CMK (cell line): ENCODE data around the gene NEK6.

Experiments
- DNase-seq: peaks from one replicate; pipeline ENCODE4 v3.0.0-alpha.2; 2010; ENCODE audit warnings: low read depth

NEK6 gene

DNA sequence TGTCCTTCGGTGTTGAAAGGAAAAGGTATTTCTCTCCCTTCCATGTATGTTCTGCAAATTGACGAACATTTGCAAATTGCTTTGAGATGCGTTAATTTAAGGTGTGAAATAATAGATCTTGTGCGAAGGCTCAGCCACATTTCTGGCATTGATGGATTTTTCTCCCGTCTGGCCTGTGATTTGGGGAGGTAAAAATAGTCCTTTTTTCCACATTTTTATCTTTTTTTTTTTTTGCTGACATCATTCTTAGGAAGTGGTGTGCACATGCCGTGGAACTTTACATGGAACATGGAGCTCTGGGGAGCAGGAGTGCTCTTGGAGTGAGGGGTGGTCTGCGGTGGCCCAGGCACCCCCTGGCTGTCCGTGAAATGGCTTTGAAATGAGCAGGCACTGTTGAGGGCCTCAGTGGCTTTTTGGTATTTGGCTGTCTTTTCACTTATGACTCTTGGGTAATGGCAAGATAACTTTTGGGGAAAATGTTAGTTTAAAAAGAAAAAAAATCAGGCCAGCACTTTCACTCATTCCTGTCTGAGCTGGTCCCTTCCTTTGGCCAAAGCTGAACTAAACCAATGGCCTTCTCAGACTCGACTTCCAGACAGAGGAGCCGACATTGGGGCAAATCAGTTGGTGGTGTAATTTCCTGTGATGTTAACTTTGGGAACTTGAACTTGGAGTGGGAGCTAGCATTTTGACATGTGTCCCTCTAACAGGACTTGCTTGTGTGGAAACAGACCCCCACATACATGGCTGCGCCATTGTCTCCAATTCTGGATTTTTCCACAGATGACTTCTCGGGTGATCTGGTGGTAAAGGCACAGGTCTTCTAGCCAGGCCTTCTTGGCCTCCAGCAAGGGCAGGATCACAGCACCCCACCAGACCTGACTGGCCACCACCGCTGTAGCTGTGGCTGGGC lies 4.2 kb downstream of the NEK6 start:
- no peak for DNase-seq

DNA sequence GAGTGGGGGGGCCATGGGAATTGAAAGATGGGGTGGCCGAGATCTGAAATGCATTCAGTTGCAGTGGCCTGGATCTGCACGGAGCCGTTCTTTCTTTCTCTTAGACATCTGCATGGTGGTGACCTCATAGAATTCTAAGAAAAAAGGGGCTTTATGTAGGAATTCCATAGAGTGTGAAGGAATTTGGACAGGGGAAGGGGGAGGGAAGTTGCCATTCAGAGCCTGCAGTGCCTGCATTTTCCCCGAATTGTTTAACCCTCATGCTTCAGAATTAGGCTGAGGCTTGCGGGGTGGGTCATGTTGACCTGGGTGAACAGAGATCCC lies 4.9 kb downstream of the NEK6 start:
- DNase-seq, result no peak

DNA sequence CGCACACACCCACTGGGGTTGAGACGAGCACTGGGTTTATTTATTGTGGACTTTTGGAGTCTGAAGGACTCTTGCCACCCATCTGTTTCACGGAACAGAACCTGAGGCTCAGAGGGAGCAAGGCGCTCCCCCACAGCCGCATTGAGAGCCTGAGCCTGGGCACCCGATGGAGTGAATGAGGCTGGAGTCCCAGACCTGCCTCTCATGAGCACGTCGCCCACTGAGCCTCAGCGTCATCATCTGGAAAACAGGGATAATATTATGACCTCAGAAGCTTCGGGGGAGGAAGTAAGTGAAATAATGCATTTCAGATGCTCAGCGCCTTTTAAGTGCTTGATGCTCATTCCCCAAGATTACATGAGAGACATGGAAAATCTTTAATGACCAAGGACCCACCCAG lies 5.5 kb downstream of the NEK6 start:
- no peak for DNase-seq

DNA sequence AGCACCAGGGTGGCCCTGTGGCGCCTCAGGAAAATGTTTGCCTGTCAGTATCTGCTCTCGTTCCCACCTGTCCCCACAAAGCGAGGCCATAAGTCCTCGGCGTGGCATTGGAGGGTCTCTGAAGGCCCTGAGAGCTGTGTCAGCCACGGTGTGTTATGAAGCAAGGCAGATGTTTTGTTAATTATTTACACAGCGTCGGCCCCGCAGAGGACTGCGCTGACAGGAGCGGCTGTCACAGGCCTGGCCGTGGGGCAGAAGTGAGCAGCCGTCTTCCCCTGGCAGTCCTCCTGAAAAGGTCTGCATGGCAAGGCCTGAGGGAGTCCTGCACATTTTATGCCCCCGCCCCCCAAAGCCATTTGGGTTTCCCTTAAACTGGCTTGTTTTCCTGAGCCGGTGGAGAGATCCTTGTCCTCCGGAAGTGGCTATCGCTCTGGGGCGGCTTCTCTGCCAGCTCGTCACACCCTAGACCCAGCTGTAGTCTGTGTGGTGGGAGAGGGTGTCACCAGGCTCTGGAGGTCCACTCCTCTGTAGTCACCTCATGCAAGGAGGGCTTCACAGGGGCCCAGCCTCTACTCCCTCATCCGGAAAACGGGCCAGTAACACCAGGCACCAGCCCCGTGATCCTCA lies 6.2 kb downstream of the NEK6 start:
- no peak for DNase-seq

DNA sequence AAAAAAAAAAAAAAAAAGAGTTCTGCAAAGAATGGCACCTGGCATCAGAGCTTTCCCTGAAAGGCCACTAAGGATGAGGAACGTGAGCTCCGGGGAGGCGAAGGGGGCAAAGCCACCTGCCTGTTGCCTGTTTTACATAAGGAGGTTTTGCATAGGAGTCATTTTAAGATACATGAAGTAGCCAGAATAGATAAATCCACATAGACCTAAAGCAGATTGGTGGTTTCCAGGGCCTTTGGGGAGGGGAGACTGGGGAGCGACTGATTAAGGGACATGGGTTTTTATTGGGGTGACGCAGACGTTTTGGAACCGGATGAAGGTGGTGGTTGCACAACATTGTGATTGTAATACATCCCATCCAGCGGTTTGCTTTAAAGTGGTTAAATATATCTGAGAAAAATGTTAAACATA lies 7.1 kb downstream of the NEK6 start:
- no peak for DNase-seq

DNA sequence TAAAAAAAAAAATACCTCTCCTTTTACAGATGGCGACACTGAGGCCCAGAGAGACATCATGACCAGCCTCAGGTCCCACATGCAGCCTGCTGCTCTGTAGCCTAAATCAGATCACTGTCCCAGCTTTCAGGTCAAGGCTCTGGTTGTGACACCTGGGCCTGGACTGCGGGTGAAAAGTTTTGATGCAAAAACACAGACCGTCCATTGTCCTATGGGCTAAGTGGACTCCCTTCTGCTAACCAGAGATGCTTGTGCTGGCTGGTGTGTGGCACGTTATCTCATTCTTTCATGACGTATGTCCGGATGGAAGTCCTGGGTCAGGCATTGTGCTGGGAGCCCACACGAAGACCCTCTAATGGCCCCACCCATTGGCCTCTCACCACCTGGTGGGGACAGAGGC lies 7.8 kb downstream of the NEK6 start:
- no peak for DNase-seq

DNA sequence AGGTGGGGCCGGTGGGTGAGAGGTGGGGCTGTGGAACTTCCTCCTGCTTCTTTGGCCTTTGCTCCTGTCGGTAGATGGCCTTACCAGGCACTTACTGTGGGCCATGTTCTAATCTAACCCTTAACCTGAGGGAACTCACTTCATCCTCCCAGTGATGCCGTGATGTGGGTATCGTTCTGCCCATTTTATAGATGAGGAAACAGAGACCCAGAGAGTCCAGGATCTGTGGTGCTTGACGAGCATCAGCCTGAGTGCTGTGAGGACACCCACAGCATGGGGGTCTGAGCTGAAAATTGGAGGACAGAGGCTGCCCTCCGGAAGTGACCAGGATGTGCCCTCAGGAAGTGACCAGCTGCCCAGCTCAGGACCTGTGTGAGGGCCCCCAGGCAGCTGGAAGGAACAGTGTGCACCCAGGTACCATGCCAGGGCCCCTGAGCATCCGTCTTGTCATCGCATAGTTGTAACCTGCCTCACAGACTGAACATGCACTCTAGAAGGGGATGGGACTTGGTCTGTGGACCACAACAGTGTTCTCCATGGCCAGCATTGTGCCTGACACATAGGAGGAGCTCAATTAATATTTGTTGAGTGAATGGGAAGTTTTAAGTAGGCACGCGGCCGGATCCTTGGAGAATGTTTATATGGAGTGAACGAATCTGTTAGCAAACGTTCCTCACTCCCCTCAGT lies 8.5 kb downstream of the NEK6 start:
- DNase-seq, result no peak

DNA sequence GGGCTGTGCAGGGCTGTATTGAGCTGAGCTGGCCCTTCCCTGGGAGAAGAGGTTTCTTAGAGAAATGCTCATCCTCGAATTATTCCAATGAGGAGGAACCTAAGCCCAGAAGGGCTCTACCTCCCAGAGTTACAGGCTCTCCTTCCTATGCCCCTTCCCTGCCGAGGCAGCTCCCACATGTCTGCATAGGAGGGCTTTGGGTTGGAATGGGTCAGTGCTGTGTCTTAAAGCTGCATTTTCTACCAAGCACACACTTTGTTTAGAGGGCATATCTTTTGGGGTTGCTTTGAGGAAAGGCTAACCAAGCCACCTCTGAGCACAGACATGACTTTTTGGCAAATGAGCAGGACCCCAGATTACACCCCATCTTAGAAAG lies 9.1 kb downstream of the NEK6 start:
- no peak for DNase-seq

DNA sequence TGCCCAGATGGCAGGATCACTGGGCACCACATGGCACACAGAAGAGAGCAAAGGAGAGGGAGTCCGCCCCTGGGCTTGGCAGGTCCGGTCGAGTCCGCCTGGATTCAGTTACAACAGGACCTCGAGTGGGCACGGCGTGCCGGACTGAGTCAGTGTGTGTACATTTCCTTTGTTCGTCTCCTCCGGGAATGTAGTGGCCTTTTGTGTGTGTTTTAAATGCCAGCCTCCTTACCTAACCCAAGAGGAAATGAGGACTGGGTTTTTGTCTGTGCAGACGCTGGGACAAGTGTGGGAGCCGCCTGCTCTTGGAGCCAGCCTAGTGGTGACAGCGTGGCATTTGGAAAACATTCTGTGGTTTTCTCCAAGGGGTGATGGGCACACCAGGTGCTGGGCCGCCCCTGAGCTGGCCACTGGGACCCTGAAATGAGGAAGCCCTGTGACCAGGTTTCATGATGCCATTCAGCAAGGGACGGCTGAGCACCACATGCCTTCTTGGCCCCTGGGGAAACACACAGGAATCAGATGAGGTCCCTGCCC lies 9.6 kb downstream of the NEK6 start:
- DNase-seq, result no peak

DNA sequence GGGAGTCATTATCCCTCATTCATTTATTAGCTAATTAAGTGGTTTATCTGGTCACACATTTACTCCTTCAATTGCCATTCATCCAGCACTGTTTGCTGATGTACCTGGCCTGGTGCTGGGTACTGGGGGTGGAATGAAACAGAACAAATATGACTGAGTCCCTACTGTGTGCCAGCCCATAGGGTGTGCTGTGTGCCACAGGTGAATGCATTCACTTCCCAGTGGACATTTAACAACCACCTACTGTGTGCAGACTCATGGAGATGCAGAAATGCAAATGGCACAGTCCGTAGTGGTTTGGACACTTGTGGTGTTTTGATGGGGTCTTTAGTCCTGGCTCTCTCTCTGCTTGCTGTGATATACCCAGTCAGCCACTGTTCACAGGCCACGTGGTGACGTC lies 10.5 kb downstream of the NEK6 start:
- no peak for DNase-seq

DNA sequence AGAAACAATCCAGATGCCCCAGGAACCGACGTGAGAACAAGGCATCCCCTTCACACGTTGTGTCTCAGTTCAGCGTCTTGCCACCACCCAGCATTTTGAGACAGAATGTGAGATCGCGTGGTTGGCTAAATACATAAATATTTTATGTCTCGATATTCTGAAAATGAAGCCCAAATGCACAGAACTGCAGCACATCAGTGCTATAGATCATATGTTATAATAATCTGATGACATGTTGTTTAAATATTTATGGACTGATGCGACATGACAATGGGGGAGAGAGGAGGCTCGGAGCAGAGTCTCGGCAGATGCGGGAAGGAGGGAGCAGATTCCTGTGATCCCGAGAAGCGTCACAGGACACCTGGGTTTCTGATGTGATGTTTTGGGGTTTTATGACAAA lies 10.9 kb downstream of the NEK6 start:
- no peak for DNase-seq

DNA sequence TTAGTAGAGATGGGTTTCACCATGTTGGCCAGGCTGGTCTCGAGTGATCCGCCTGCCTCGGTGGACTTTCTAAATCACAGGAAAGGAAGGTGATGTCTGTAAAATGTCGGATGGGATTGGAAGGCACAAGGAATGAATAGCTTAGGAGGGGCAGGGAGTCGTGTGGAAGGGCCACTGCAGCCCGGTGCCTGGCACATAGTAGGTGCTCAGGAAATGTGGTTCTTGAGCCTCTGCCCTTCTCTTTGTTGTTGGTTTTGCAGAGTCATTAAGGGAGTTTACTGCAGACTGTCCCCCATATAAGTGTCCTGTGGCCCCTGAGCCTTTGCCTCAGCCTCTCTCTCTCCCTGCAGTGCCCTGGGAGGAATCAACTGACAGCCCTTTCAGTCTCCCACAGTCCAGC lies 11.8 kb downstream of the NEK6 start:
- no peak for DNase-seq

DNA sequence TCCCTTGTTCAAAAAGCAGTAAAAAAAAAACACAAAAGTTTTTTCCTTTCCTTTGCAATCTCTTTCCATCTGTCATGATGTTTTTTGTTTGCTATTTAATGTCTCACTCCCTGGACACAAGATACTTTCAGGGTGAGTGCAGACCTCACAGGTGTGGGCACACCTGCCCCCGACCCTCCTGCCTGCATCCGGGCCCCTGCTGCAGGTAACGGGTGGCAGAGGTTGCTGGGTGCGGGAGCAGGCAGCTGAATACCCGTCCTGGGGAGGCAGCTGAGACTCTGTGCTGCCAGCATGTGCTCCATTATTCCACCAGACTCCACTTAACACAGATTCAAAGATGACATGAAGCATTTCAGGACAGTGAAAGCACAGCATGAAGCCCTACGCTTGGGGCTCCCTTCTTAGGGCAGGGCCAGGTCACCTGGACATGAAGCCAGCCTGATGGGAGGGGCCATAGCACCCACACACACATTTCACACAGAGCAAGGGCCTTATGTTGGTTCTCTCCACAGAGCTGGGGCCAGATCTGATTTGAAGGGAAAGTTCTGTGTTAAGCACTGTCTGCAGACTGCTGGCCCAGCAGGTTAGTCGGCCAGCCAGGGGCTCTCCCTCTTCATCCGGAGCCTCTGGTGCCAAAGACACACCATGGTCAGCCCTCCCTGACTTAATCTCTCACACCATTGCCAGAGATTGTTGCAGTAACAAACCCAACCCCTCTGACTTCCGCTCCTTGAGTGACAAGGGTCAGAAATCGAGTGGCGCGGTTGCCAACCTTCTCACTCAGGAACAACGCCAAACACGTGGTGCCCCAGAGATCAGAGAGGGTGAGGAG lies 13.0 kb downstream of the NEK6 start:
- no peak for DNase-seq

DNA sequence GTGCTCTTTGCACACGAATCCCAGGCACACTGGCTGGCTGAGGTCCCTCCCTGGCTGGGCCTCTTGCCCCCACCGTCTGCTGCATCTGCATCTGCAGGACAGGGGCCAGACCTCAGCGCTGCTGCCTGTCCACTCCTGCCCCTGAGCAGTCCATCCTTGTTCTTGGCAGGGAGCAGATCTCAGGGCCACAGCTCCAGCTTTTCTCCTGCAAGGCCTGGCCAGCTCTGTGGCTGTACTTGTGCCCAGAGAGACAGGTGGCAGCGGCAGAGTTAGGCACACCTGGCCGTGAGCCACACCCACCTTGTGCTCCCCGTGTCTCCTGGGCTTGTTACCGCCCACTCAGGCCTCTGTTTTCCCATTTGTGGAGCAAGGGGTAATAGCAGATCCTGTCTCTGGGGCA lies 13.9 kb downstream of the NEK6 start:
- no peak for DNase-seq

DNA sequence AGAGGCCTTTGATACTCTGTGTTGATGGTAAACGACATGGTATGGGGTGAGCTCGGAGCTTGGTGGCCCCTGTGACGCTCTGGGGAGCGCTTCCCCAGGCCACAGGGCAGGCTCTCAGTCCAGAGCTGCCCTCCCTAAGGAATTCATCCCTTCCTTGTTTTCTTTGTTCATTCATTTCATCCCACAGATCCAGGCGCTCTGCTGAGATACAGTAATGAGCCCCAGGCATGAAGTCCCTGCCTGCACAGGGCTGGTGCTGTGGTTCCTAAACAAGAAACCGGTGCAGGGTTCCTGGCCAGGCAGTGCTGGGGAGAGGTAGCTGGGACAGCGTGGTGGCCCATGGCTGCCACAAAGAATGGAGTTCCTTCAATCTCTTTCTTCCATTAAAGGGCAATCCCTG lies 14.4 kb downstream of the NEK6 start:
- no peak for DNase-seq

DNA sequence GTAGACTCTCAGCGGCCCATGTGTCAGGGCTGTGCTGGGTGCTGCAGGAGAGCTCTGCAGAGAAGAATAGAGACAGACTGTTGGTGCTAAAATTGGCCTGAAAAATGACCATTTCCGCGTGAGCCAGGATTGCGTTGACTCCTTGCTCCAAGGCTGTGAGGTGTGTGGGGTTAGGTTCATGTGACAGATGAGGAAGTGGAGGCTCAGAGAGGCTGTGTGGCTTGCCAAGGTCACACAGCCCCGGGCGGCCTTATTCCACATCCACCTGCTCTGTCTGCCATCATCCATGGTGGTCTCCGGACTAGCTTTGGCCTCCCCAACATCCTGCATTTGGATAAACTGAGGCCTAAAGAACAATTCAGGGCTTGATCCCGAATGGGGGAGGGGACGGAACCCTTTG lies 15.2 kb downstream of the NEK6 start:
- DNase-seq, result no peak

DNA sequence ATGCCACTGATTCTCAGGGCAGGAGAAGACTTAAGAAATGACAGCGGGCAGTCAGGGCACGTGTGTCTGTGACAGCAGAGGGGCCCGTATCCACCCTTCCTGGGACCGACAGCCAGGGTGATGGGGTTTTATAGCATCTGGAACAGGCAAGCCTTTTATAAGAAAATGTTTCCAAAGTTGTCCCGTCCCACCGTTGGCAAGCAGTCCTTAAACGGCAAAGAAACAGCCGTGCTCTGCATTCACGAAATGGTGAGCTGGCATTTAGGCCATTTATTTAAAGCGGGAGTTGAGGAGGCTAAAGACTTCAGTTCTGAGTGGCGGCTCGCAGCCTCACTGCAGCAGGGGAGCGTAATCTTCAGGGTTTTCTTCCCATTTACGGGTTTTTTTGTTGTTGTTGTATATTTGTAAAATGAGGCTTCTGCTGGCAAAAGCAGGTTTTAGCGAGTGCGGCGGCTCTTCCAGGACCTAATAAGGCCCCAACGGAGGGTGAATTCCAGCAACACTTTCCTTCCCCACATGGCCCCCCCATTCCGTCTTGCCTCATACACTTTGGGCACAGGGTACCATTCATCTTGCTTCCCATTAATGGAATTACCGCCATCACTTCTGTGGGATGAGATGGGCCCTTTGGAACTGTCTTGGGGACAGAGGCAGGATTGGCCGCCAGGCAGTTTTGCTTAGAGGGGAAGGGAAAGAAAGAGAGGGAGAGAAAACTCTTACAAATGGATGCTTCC lies 15.8 kb downstream of the NEK6 start:
- DNase-seq, result no peak

DNA sequence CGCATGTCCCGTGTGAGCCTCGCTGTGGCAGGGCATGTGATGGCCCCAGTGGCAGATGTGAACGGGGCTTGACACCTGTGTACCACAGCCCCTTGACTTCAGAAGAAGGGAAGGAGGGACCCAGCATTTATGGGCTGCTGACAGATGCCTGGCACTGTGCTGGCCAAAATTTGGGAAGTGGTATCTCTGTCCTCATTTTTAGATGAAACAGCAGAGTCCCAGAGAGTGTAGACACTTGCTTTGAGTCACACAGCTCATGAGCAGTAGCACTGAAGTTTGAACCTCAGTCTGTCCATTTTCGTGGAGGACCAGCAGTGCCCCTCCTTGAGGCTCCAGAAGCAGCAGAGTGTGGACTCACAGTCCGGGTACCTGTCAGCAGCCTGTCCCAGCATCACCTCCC lies 16.5 kb downstream of the NEK6 start:
- DNase-seq, result no peak

DNA sequence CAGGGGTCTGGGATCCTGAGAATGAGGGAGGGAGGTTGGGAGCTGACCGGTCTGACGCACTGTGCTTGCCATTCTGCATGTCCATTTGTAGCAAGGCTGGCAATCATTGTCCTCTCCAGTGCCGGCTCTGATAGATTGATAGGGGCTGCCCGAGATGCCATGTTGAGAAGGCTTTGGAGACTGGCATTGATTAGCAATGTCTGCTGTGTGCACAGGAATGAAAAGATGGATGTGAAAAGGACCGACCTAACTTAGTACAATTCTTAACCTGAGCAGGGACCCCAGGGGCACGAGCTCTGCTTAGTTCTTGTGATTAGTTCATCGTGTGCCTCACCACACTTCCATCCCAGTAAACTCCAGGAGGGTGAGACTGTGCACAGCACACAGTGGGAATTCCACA lies 17.0 kb downstream of the NEK6 start:
- DNase-seq, result no peak

DNA sequence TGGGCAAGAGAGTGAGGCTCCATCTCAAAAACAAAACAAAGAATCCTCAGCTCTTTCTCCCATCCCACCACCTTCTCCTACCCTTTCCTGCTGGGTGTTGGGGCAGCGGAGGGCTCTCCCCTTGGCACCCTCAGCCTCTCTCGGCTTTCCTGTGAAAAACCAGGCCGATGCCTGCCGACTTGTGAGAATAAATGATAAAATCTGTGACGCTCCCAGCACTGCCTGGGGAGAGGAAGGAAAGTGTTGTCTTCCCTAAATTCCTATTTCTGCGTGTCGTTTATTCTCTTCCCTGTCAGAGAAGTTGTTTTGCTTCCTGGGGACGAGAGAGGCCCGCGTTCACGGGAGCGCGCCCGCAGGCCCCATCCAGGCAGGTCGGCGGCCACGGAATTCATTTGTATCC lies 19.7 kb downstream of the NEK6 start:
- DNase-seq, result no peak

DNA sequence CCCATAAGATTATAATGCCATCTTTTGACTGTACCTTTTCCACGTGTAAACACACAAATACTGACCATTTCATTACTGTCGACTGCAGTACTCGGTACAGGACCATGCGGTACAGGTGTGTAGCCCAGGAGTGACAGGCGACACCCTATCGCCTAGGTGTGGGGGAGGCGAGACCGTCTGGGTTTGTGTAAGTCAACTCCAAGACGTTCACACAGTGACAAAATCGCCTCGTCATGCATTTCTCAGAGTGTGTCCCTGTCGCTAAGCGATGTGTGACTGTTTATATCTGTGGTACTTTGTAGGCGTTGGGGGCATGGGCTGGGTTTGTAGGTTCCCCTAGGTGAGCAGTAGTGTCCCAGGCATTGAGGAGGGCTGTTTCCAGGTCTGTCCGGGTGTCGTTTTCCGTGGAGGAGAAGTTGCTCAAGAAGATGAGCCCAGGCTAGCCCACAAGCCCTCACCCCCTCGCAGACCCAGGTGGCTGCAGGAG lies 20.3 kb downstream of the NEK6 start:
- no peak for DNase-seq
